Activated effector memory CD4-positive, alpha-beta T cell treated with anti-CD3 and anti-CD28 coated beads, Interleukin-2, amount 50 U/mL, for 16 hours (primary cell): ENCODE data around the gene ALG1L2.
"Not testable (repeated sequence)": the region's sequence is repeated elsewhere in the genome, so short reads cannot be mapped to it uniquely, and the experiment has no call there.

ENCODE experiments used
- DNase-seq: peaks from one replicate; pipeline ENCODE4 v3.0.0-alpha.2; 2020

ALG1L2 gene

DNA sequence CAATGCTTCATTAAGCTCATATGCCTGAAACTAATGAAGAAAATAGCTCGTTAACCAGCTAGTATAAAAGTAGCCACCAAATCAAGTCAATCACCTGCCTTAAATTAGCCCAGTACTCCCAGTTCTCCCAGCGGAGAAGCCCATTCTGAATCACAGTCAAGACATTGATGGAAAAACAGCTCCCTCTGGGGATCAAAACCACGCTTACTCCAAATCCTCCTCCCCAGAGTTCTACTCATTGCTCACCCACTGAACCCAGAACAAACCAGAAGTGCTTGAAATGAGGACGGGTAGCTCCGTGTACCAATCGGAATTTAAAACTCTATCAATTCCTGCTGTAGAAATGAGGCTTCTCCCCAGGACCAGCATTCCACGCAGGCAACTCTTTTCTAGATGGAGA, 54.7 kb downstream of the ALG1L2 start:
- DNase-seq, result not testable (repeated sequence)

DNA sequence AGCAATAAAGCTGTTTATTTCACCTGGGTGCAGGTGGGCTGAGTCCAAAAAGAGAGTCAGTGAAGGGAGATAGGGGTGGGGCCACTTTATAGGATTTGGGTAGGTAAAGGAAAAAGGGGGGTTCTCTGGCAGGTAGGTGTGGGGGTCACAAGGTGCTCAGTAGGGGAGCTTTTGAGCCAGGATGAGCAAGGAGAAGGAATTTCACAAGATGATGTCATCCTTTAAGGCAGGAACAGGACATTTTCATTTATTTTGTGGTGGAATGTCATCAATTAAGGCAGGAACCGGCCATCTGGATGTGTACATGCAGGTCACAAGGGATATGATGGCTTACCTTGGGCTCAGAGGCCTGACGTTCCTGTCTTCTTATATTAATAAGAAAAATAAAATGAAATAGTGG, 56.1 kb downstream of the ALG1L2 start:
- DNase-seq, result not testable (repeated sequence)

DNA sequence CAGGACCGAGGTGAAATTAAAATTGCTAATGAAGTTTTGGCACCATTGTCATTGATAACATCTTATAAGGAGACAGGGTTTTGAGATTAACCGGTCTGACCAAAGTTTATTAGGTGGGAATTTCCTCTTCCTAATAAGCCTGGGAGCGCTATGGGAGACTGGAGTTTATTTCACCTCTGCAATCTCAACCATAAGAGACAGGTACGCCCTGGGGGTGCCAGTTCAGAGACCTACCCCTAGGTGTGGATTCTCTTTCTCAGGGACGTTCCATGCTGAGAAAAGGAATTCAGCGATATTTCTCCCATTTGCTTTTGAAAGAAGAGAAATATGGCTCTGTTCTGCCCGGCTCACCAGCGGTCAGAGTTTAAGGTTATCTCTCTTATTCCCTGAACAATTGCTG, 57.4 kb downstream of the ALG1L2 start:
- DNase-seq, result not testable (repeated sequence)

DNA sequence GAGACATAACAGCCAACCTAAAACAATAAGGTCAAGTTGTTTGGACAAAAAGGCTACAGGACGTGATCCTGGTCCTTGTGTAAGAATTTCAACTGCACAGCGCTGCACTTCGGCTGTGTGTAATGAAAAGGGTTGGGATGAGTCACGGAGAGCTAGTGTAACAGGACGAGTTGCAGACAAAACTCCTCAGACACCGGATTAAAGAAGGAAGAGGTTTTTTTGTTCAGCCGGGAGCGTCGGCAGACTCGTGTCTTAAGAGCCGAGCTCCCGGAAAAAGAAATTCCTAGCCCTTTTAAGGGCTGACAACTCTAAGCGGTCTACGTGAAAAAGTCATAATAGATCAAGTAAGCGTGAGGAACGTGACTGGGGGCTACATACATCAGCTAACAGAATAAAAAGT, 59.1 kb downstream of the ALG1L2 start:
- DNase-seq, result not testable (repeated sequence)

DNA sequence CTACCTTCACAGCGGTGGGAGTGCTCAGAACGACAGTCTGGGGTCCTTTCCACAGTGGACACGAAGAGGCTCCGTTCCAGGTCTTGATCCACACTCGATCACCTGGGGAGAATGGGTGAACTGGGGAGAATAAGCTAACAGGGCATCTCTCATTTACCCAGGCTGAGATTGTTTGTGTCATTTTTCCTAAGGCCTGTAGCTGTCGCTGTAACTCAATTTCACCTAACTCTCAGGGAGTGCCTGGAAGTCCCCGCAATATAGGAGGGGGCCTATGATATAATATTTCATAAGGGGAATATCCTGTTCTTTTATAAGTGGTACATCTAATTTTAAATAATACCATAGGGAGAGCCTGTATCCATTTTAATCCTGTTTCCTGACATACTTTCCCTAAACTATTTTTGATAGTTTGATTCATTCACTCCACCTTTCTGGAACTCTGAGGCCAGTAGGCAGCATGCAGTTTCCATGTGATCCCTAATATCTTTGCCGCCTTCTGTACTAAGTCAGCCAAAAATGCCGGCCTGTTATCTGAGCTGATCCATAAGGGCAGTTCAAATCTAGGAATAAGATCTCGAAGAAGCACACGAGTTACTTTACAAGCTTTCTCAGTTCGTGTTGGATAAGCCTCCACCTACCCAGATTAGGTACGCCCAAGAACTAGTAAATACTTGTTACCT, 62.2 kb downstream of the ALG1L2 start:
- not testable (repeated sequence) for DNase-seq

DNA sequence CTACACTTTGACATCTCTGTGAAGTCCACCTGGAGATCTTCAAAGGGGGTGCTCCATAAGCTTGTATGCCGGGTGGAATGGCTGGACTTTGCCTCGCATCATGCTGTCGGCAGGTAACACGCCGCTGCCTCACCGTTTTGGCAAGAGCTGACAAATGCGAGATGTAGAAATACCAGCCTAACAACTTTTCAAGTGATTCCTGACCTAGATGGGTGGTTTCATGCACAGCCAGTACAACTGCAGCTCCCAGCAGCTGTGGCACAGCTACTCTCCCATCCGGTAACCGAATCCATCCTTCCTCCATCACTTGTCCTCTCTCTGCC, 62.7 kb downstream of the ALG1L2 start:
- DNase-seq, result not testable (repeated sequence)

DNA sequence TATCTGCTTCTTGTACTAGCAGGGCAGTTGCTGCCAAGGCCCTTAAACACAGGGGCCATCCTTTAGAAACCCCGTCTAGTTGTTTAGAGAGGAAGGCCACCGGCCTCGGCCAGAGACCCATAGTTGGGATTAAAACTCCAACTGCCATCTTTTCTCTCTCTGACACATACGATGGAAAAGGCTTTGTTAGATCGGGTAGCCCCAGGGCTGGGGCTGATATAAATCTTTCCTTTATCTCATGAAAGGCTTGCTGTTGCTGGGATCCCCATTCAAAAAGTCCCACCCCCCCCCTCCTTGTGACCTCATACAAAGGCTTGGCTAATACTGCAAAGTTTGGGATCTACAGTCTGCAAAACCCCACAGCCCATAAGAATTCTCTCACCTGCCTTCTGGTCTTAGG, 63.8 kb downstream of the ALG1L2 start:
- not testable (repeated sequence) for DNase-seq

DNA sequence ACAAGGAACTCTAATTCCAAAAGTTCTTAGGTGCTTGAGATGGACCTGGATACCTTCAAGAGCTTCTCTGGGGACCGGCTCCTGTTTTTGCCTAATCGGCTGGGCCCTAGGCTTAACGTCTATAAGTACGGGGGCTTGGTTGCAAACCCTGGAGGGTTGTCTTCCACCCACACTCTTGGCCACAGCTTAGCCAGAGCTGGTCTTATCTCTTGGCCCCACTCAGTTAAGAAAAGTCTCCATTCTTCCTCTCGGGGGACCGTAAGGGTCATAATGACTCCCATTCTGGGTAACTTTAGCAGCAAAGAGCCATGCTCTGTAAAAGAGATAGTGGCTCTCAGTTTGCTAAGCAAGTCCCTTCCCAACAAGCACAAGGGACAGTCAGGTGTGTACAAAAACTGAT, 64.8 kb downstream of the ALG1L2 start:
- not testable (repeated sequence) for DNase-seq
